Activated CD4-positive, CD25-positive, alpha-beta regulatory T cell treated with anti-CD3 and anti-CD28 coated beads, Interleukin-2, amount 50 U/mL, for 16 hours (primary cell): Measurements from ENCODE around the gene SMTN.
A peak's percentile ranks its signal among the peaks of the same experiment; 100 is the strongest.
"Not testable (repeated sequence)": the region's sequence is repeated elsewhere in the genome, so short reads cannot be mapped to it uniquely, and the experiment has no call there.

Experiments used
- DNase-seq: peaks from one replicate; pipeline ENCODE4 v3.0.0-alpha.2; 2020; ENCODE audit warnings: low read depth, low spot score

Gene SMTN

DNA sequence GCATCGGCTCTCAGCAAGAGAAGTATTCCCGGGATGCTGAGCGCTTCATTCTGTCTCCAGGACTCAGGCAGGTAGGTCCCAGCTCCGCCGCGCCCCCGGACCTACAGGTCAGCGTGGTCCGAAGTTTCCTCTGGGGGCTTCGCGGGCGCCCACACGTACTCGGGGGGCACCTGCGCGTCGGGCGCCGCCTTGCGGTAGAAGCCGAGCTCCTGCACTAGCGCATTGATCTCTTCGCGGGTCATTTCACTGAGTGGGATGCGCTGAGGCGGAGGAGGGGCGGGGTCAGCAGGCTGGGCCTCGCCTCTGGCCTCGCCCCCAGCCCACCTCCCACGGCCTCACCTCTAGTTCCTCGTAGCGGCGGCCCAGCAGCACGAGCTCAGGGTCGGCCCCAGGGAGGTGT, 23.8 kb downstream of the SMTN start:
- no peak for DNase-seq

DNA sequence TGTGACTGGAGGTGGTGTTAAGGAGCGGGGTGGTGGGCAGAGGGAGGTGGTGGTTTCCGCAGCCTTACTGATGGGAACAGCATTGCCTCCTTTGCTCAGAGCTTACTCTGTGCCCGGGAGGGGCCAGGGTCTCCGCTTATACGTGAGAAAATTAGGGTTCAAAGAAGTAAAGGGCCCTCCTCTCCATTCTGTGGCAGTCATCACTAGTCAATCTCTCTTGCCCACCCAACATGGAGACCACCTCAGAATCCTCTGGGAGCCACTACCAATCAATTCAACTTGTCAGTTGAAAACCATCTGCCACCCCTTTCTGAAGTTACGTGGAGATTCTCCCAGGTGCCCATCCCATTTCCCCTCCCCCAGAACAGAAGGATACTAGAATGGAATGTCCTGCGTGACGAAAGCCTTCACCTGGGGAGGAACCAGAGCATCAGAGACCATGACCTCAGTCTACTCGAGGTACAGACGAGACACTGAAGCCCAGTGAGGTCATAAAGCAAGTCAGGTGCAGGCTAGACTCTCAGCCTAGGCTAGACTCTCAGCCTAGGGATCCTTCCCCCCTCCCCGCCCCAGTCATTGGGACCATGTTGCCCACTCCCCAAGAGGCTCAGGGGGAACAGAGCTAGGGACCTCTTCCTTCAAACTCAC, 24.3 kb downstream of the SMTN start:
- no peak for DNase-seq

DNA sequence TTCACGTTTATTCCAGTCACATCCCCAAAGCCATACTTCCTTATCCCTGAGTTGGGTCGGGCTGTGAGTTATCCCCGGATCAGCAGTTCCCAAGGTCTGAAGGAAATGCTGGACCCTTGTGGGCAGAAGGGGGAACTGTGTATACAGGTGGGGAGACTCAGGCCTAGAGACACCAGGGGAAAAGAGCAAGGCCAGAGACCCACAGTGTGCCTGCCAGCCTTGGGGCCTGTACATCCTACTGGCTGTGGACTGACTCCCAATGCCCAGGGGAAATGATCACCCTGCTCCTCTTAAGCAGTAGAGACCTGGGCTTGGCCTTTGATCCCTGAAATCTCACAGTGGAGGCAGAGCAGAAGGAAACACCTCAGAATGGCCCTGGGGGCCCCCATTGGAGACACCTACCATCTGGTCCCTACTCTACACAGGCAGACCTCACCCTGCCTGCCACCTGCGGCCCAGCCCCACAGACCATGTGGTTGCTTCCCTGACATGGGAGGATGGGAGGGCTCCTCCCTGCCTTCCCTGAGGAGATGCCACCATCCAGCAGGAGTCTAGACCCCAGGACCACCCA, 25.0 kb downstream of the SMTN start:
- no peak for DNase-seq

DNA sequence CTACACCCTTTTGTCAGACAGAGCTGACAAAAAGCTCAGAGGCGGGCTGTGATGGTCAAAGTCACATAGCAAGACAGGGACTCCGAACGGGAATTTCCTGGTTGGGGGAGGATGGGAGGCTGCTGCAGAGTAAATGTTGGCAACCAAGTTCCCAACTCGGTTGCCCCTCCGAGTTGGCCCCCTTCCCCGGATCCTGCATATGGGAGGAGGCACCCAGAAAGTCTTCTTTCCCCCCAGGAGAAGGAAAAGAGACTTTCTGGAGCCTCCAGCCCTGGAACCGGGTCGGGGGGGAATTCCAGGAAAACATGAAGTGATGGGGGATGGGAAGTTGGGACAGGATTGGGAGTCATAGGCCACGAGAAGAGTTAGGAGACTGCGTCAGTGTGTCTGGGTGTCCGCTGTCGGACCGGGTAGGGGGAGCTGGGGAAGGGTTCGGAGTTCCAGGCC, 25.6 kb downstream of the SMTN start:
- DNase-seq: no peak

DNA sequence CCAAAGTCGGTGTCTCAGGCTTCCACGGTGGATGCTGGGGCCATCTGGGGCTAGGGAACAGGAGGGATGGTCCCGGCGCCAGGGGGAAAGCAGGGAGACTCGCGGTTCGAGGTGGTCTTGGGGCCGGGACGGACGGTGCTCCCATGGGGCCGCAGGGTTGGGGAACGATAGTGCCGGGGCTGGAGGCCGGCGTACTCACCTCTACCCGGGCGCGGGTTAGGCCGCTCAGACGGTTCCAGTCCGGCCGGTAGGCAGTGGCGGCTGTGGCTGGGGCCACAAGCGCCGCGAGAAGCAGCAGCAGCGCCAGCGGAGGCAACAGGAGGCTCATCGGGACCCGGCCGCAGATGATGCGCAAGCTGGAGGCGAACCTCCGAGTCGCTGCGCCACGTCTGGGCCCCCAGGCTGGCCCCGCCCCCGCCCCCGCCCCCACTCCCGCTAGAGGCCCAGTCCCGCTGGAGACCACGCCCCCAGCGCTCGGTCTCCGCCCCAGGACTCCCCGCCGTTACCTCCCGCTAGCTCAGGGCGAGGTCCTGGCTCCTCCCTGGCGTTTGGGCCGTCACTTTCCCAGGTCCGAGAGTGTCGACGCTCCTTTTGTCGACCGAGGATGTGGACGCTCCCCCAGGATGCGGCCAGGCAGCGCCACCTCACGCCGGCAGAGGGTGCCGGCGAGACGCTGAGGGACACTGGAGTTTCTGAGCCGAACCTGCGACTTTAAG, 26.2 kb downstream of the SMTN start, which contains the start of gene SELENOM:
TSS of gene SELENOM (minus strand) at position 391 of the 716 bp plus-strand sequence. CDS start at position 328, 63 bp downstream.
- peak; percentile 65 for DNase-seq

DNA sequence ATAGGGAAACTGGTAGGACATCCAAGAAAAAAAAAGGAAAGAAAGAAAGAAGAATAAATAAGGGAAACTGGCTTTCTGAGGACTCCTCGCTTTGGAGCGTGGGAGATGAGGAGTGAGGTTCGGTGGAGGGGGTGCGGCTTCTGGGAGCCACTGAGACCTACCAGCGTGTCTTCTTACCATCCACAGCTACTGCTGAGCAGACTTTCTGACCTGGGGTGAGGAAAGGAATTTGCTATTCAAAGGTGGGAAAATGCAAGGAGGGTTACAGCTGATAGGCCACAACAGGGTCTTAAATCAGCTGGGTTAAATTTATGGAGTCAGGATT, 26.7 kb downstream of the SMTN start:
- no peak for DNase-seq

DNA sequence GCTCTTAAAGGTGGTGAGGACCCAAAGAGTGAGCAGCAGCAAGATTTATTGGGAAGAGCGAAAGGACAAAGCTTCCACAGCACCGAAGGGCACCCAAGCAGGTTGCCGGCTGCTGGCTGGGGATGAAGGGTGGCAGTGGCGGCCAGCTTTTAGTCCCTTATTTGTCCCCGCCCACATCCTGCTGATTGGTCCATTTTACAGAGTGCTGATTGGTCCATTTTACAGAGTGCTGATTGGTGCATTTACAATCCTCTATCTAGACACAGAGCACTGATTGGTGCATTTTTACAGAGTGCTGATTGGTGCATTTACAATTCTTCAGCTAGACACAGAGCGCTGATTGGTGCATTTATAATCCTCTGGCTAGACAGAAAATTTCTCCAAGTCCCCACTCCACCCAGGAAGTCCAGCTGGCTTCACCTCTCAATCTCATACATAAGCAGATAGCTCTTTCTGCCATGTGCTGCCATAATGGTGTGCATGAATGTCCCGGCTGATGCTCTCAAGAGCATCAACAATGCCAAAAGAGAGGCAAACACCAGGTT, 31.5 kb downstream of the SMTN start:
- DNase-seq: not testable (repeated sequence)

DNA sequence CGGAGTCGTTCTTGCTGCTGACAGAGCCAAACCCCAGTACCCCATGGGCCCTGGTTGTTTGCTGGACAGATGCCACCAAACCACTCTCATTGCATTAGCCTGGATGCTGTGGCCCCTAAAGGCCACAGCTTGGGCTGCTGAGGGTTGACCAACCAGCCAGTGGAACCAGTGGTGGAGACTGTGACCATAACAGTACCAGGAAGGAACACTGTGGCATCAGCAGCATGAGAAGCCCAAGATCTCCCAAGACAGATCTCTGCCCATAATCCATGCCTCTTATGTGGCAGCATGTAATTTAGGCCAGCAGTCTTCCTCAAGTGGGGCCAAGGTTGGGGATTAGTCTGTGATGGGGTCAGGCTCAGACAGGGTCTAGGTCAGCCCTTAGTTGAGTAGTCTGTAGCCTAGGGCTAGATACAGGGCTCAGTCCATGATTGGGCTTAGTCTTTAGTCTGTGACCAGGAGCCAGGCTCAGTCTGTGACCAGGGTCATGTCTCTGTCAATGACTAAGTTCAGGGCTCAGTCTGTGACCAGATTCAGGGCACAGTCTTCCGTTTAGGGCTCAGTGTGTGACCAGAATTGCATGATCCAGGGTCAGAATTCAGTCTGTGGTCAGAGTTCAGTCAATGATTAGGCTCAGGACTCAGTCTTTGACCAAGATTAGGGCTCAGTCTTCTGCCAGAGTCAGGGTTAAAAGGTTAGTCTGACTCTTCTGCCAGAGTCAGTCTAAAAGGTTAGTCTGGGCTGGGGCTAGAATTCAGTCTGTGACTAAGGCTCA, 37.1 kb downstream of the SMTN start:
- DNase-seq: no peak

DNA sequence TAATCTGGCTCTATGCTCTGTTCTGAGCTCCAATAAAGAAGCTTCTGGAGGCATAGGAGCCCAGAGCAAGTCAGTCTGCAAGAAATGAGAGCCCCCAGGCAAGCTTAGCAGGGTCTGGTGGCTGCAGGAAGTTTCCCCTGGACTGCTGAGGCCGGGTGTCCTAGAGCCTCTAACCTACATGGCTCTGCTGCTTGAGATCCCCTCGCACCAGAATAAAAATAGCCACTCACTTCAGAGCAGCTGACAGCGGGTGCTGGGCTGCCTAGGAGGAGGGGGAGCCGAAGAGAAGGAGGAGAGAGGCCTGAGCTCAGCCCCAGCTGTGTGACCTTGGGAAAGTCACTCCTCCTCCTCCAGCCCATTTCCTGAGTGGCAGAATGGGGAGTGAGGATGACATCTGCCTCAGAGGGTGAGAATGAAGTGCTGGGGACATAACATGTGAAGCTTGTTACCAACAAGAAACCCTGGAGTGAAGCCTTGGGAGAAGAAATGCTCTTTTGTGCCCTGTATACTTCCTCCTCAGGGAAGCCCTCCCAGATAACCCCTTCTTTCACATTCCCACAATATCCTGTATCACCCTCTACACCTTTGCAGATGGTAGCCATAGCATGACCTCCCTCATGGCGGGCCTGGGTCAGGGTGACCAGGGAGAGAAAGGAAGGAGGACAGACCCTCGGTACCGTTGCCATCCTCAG, 38.1 kb downstream of the SMTN start:
- DNase-seq: no peak

DNA sequence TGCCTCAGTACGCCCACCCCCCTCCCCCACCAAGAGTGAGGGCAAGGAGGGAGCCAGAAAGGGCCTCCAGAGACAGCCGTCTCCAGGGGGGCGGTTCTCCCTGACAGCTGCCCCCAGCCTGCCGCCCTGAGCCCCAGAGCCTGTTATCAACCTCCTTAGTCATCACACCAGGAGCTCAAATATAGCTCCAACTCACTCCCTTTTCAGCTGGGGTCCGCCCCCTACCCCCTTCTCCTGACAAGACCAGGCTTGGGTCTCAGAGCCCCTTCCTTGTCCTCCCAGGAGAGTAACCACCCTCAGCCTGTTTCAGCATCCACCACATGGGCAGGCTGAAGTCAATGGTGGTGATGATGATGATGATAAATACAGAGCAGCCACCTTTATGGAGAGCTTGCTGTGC, 39.1 kb downstream of the SMTN start:
- DNase-seq: no peak

DNA sequence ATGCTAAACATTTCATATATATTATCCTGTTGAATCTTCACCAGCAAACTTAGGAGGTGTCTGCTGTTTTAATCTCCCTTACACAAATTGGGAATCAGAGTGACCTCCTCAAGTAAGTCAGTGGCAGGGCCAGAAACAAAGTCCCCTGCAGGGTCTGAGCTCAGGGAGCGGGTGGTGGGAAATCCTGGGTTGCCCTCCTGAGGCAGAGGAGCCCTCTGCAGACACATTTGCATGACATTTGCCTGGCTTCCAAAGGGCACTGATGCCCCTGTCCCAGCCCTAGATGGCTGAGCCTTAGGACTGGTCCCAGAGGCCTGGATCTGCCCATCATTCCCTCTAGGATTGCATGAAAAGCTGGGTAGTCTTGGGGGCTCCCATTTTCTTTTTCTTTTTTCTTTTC, 39.5 kb downstream of the SMTN start:
- DNase-seq: no peak

DNA sequence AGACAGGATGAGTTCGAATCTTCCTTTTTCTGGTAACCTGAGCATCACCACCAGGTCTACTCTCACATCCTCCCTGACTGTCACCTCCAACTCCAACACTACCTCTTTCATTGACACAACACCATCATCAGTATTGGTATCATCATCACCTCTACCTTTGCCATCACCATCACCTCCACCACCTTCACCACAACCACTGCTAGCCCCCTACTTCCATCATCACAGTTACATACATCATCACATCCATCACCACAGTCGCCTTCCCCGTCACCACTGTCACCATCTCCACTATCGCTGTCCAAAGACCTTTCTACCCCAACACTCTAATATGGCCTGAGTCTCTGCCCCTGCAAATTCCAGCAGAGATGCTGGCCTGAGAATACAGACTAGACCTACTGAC, 40.3 kb downstream of the SMTN start:
- no peak for DNase-seq

DNA sequence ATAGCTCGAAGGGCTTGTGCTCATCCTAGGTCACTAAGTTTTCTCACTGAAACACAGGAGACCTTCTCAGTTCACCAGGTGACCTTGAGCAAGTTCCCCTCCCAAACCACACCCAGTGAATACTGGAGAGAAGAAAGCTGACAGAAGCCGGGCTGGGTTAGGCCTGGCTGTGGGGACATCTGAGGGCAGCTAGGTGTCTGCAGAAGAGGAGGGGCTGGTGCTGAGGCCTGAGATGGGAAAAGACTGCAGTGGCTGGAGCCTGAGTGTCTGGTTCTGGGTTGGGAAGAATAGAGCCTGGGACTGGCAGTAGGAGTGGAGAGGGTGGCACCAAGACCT, 41.0 kb downstream of the SMTN start:
- no peak for DNase-seq

DNA sequence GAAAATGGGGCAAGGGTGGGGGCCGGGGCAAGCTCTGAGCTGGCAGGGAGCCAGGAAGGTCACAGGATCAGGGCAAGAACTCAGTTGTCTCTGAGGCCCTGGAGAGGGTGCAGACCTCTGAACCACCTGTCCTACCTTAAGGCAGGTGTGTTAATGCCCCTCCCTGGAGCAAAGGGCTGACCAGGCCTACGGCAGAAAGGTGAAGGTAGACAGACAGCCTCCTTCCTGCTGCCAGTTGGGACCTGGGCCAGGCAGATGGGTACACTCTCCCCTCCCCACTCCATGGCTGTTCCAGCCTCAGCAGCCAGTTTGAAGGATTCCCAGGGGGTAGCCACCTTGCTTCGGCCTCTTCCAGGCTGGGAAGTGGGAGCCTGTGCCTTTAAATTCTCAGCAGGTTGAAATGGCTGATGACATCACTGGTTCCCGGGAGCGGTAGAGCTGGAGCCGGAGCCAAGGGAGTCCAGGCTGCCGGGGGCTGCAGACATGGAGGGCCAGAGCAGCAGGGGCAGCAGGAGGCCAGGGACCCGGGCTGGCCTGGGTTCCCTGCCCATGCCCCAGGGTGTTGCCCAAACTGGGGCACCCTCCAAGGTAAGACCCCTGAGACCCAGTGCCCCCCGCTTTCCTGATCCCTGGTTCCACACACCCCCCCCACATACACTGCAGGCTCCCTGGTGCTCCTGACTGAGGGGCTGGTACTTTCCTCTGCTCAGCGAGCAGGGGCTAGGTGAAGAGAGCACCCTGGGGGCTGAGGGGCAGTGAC, 41.6 kb downstream of the SMTN start, which contains the start of gene INPP5J:
TSS of gene INPP5J (plus strand) at position 435 of the 760 bp plus-strand sequence. CDS start at position 484, 49 bp downstream.
- no peak for DNase-seq

DNA sequence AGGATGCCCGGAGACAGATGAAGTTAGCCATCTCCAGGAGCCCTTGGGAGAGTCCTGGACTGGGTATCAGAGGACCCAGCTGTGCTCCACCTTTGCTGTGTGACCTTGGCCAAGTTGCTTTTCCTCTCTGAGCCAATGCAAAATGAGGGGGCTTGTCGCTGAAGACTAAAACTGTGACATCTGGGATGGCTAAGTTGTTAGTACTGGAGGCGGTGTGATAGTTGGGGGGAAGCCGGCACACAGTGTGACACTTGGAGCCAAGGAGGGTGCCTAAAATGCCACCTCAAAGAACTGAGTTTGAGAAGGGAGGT, 42.1 kb downstream of the SMTN start:
- no peak for DNase-seq

DNA sequence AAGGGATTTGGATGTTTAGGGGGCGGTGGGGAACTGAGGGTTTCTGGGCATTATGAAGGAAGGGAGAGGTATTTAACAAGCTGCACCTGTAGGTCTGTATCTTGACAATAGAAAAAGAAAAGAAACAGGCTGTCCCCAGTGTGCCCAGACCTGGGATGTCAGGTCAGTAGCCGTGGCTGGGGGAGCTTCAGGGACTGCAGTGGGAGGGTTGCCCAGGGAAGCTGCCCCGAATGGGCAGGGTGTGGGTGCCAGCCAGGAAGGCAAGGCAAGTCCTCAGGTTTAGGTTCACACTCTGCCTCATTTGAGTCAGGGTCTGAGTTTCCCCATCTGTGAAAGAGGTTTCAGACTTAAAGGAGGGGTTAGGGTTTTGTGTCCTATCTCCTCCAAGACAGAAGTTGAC, 43.2 kb downstream of the SMTN start:
- no peak for DNase-seq

DNA sequence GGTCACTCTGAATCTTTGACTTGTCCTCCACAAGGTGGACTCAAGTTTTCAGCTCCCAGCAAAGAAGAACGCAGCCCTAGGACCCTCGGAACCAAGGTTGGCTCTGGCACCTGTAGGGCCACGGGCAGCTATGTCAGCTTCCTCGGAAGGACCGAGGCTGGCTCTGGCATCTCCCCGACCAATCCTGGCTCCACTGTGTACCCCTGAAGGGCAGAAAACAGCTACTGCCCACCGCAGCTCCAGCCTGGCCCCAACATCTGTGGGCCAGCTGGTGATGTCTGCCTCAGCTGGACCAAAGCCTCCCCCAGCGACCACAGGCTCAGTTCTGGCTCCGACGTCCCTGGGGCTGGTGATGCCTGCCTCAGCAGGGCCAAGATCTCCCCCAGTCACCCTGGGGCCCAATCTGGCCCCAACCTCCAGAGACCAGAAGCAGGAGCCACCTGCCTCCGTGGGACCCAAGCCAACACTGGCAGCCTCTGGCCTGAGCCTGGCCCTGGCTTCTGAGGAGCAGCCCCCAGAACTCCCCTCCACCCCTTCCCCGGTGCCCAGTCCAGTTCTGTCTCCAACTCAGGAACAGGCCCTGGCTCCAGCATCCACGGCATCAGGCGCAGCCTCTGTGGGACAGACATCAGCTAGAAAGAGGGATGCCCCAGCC, 43.8 kb downstream of the SMTN start:
- no peak for DNase-seq

DNA sequence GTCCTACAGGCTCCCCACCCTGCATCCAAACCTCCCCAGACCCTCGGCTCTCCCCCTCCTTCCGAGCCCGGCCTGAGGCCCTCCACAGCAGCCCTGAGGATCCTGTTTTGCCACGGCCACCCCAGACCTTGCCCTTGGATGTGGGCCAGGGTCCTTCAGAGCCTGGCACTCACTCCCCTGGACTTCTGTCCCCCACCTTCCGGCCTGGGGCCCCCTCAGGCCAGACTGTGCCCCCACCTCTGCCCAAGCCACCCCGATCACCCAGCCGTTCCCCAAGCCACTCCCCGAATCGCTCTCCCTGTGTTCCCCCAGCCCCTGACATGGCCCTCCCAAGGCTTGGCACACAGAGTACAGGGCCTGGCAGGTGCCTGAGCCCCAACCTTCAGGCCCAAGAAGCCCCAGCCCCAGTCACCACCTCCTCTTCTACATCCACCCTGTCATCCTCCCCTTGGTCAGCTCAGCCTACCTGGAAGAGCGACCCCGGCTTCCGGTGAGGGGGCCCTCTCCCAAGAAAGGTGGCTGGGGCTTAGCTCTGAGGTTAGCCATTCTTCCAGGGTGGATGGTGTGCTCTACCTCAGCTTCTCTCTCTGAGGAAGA, 44.5 kb downstream of the SMTN start:
- no peak for DNase-seq

DNA sequence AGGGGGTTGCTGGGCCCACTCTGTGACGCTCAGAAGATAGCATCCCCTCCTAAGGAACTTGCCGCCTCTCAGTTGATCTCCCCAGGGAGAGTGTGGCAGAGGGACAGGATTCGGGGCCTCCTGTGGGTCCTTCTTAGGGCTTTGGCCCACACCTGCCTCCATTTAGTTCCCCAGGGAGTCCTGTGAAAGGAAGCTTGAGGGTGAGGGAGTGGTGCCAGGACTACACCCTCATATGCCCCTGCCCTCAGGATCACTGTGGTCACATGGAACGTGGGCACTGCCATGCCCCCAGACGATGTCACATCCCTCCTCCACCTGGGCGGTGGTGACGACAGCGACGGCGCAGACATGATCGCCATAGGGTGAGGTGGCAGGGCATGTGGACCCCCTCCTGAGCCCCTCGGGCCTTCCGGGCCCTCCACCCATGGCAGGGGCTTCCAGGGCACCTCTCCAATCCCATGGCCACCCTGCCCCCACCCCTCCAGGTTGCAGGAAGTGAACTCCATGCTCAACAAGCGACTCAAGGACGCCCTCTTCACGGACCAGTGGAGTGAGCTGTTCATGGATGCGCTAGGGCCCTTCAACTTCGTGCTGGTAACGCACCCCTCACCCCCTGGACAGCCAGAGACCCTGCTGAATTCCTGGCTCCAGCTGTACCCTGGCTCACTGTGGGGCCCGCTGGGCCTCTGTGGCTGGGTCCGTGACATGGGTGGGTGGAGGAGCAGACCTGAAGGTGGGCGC, 45.2 kb downstream of the SMTN start:
- DNase-seq: no peak

DNA sequence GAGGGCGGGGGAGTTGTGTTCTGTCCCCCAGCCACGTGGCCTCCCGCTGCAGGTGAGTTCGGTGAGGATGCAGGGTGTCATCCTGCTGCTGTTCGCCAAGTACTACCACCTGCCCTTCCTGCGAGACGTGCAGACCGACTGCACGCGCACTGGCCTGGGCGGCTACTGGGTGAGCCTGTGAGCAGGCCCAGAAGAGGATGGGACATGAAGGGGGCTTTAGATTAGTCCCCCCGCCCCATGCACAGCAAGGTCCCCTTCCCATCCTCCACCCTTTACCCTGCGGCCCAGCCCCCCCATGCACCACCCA, 45.7 kb downstream of the SMTN start:
- no peak for DNase-seq
